Right lobe of liver (tissue), 4 donors: ENCODE results near the gene UBA1.

ENCODE experiments used
- CTCF ChIP-seq, 4 donors: fragments of 200-600 bp in 3 of 4; fragments of 450-650 bp in 1 of 4; IDR thresholded peaks; one replicate each; pipeline versions ENCODE4 v1.5.1 to v1.8.0; 2016 to 2022; ENCODE audit warnings: antibody characterized with exemption in 4 of 4, mild to moderate bottlenecking in 2 of 4
- POLR2A ChIP-seq: fragments of 450-650 bp; IDR thresholded peaks from one replicate; pipeline ENCODE4 v1.6.1; 2017; ENCODE audit warnings: antibody characterized with exemption, mild to moderate bottlenecking
- donor health status: DM: no; HTN: no; CAD: no.
- donor health status: DM: no; HTN: no; CAD: no.
- donor health status: DM: no; HTN: yes; CAD: no.

GRCh38 chrX:47229427-47229826 lies 35.8 kb downstream of the UBA1 start:
- TF ChIP-seq CTCF (IDR thresholded peaks at IDR 0.05) = no peak
- TF ChIP-seq POLR2A = no peak
